HUES64 (cell line): Measurements from ENCODE around the gene FIGNL2.

Source experiments
- H3K27ac ChIP-seq: 2 replicates; pipeline ENCODE4 v1.7.0; 2013; ENCODE audit warnings: low read depth, low read length, inconsistent platforms
- H3K27me3 ChIP-seq: 2 replicates; pipeline ENCODE4 v1.6.1; 2013; ENCODE audit warnings: mild to moderate bottlenecking, low read length; ENCODE audit not compliant: insufficient read depth
- H3K36me3 ChIP-seq: 2 replicates; pipeline ENCODE4 v1.6.1; 2013; ENCODE audit warnings: mild to moderate bottlenecking, low read length; ENCODE audit not compliant: insufficient read depth
- H3K4me1 ChIP-seq: 2 replicates; pipeline ENCODE4 v1.6.1; 2013; ENCODE audit warnings: mild to moderate bottlenecking, low read length, moderate library complexity; ENCODE audit not compliant: insufficient read depth
- H3K4me3 ChIP-seq: 2 replicates; pipeline ENCODE4 v1.5.1; 2013; ENCODE audit warnings: mild to moderate bottlenecking, low read length, moderate library complexity
- H3K9ac ChIP-seq: 2 replicates; pipeline ENCODE4 v1.6.1; 2013; ENCODE audit warnings: mild to moderate bottlenecking, low read depth, low read length
- H3K9me3 ChIP-seq: 2 replicates; pipeline ENCODE4 v1.6.1; 2013; ENCODE audit warnings: low read depth, low read length; ENCODE audit not compliant: insufficient read depth
- WGBS: fragments of 150-250, 120-280 bp; methylation state at CpG from one replicate; pipeline ENCODE4 v1.1.7; 2013; ENCODE audit warnings: missing lambda C conversion rate; 5-methylcytosine and 5-hydroxymethylcytosine counted together

Gene FIGNL2

DNA sequence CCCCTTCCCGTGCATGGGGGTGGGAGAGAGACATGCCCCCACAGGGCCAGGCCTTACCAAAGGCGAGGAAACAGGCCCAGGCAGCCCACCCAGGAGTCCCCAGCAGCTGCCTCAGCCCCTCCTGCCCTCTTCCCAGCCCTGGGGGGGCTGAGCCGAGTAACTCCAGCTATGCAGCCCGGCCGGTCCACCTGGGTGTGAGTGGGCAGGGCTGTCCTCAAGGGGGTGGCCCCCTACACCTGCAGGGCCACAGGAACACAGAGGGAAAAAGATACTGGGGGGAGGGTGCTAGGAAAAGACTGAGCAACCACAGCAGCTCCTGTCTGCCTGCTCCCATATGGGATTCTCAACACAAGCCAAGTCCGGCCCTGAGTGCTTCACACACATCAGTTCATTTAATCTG lies 7.6 kb downstream of the FIGNL2 start:
- Histone ChIP-seq H3K4me3 (no peak overlapping the region), H3K27me3 (peaks cover under 1% of the 10 kb centered on the region; the same call in 1 of the 2 replicates), H3K27ac (no peak overlapping the region), H3K36me3 (peaks cover 4% of the 10 kb centered on the region; the same call in 1 of the 2 replicates), H3K9me3 (no peaks in the 10 kb centered on the region), H3K9ac (no peak overlapping the region), H3K4me1 (peaks cover 61% of the 10 kb centered on the region)
- 82% methylated on average over 6 of the region's 6 CpGs for WGBS

DNA sequence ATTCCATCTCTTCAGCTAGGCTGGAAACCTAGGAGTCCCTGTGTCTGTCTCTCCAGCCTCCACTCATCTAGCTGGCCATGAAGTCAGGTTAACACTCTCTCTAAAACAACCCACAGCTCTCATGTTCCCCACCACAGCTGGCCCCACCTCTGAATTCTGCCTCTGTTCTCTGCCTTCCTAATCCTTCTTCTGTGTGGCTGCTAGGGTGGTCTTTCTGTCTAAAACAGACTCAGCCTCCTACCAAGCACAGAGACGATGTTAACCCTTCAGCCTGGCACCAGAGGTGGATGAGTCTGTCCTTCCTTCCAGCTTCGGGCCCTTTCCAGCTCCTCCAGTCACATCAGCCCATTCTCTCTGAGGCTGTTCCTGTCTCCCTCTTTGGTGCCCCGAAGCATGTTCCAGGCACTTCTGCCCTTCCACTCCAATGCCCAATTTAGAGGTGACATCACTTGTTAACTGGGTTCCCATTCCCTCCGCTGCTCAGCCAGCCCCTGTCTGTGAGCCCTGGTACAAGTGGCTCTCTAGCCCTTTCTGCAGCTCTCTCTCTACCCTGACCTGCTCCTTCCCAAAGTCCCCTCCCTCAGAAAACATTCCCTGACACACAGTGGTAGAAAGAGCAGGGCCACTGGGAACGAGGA lies 9.1 kb downstream of the FIGNL2 start:
- H3K9ac ChIP-seq, result no peak overlapping the region
- no peak overlapping the region for H3K27ac ChIP-seq
- WGBS, result 80% methylated on average over 5 of the region's 5 CpGs
- H3K4me1 ChIP-seq, result peaks cover 58% of the 10 kb centered on the region
- H3K9me3 ChIP-seq, result no peaks in the 10 kb centered on the region
- no peaks in the 10 kb centered on the region for H3K36me3 ChIP-seq
- no peak overlapping the region for H3K4me3 ChIP-seq
- no peaks in the 10 kb centered on the region; the same call in 1 of the 2 replicates for H3K27me3 ChIP-seq

DNA sequence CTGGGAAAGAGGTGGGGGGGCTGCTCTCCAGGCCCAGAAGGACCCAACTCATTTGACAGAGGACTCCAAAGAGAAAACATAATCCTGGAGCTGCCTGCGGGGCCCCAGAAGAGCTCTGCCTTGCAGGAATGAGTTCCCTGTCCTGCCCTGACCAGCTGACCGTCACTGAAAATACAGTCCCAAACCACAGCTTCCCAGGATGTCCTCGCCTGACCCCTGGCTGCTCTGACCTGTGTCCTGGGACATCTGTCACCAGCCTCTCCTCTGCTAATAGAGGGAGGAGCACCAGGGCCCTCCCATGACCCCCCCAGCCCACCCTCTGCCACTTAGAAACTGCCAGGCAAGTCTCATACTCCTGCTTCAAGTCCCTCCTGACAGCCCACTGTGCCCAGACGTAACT lies 9.8 kb downstream of the FIGNL2 start:
- H3K9me3 ChIP-seq, result no peaks in the 10 kb centered on the region
- H3K36me3 ChIP-seq, result no peaks in the 10 kb centered on the region
- H3K27ac ChIP-seq, result no peak overlapping the region
- peaks cover 58% of the 10 kb centered on the region for H3K4me1 ChIP-seq
- no peaks in the 10 kb centered on the region; the same call in 1 of the 2 replicates for H3K27me3 ChIP-seq
- no peak overlapping the region for H3K9ac ChIP-seq
- H3K4me3 ChIP-seq, result no peak overlapping the region
- WGBS, result 83% methylated on average over 4 of the region's 4 CpGs

DNA sequence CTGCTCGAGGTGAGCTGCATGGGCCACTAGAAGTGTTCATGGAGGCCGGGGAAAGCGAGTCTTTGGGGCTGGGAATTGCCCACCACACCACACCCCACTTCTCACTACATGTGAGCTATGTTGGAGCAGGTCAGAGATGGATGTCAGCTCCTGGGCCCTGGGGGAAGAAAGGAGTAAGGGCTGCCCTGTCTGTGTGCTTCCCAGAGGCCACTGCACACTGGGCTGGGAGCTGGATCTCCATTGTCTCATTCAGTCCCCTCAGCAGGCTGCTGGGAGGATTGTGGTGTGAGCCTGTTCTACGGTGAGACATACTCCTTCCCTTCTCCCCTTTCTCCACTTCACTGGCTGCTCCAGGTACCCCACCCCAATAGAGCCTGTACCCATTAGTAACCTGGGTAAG lies 10.5 kb downstream of the FIGNL2 start:
- Histone ChIP-seq H3K9ac (no peak overlapping the region), H3K4me1 (peaks cover 58% of the 10 kb centered on the region)

GRCh38 chr12:51837286-51837685 lies 11.2 kb downstream of the FIGNL2 start:
- H3K36me3 ChIP-seq, result no peaks in the 10 kb centered on the region
- H3K9ac ChIP-seq, result 0 out of 2 replicates have a peak overlapping the region, but pooled peaks have one; percentile 22
- no peaks in the 10 kb centered on the region for H3K9me3 ChIP-seq
- WGBS, result 51% methylated on average over 7 of the region's 7 CpGs
- peak overlapping the region; percentile 24; the same call in 1 of the 2 replicates for H3K27ac ChIP-seq
- no peaks in the 10 kb centered on the region for H3K27me3 ChIP-seq
- peaks cover 63% of the 10 kb centered on the region for H3K4me1 ChIP-seq
- no peak overlapping the region for H3K4me3 ChIP-seq

More for the DNA sequence above, 10.5 kb downstream of the FIGNL2 start:
- 64% methylated on average over 2 of the region's 4 CpGs for WGBS
- no peaks in the 10 kb centered on the region for H3K9me3 ChIP-seq
- H3K4me3 ChIP-seq, result no peak overlapping the region
- H3K36me3 ChIP-seq, result no peaks in the 10 kb centered on the region
- peak overlapping the region; percentile 19; the same call in 1 of the 2 replicates for H3K27ac ChIP-seq
- no peaks in the 10 kb centered on the region for H3K27me3 ChIP-seq

DNA sequence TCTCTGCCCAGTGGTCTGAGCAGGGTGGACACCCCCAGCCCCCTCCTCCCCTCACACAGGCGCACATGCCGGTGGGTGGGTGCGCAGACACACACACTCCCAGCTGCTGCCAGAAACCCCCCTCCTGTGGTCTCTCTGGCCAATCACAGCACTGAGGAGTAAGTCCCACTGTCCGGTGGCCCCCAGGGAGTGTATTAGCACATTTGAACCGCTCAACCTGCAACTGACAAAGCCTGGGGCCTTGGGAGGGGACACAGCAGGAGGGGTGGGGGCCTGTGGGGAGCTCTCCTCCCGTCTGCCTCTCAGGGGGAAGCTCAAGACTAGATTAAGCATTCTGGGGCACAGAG lies 11.7 kb downstream of the FIGNL2 start:
- Histone ChIP-seq H3K4me3 (no peak overlapping the region), H3K36me3 (no peaks in the 10 kb centered on the region), H3K27me3 (no peaks in the 10 kb centered on the region), H3K27ac (0 out of 2 replicates have a peak overlapping the region, but pooled peaks have one; percentile 24), H3K9me3 (no peaks in the 10 kb centered on the region), H3K9ac (no peak overlapping the region), H3K4me1 (peaks cover 59% of the 10 kb centered on the region)
- 28% methylated on average over 6 of the region's 6 CpGs for WGBS

- no peak overlapping the region for H3K4me3 ChIP-seq
- H3K27ac ChIP-seq, result peak overlapping the region; percentile 29; the same call in 1 of the 2 replicates
- H3K27me3 ChIP-seq, result no peaks in the 10 kb centered on the region
- 34% methylated on average over 11 of the region's 13 CpGs for WGBS
- H3K9ac ChIP-seq, result no peak overlapping the region
- H3K9me3 ChIP-seq, result no peaks in the 10 kb centered on the region
- H3K4me1 ChIP-seq, result peaks cover 59% of the 10 kb centered on the region
- H3K36me3 ChIP-seq, result no peaks in the 10 kb centered on the region
These were observed 12.3 kb downstream of the FIGNL2 start for GRCh38 chr12:51836041-51836826.

- Histone ChIP-seq H3K9me3 (no peaks in the 10 kb centered on the region), H3K4me3 (no peak overlapping the region), H3K36me3 (no peaks in the 10 kb centered on the region), H3K27ac (no peak overlapping the region), H3K27me3 (no peaks in the 10 kb centered on the region), H3K4me1 (peaks cover 60% of the 10 kb centered on the region), H3K9ac (no peak overlapping the region)
- WGBS, result 86% methylated on average over 11 of the region's 11 CpGs
These were observed 14.1 kb downstream of the FIGNL2 start for GRCh38 chr12:51834411-51834810.

DNA sequence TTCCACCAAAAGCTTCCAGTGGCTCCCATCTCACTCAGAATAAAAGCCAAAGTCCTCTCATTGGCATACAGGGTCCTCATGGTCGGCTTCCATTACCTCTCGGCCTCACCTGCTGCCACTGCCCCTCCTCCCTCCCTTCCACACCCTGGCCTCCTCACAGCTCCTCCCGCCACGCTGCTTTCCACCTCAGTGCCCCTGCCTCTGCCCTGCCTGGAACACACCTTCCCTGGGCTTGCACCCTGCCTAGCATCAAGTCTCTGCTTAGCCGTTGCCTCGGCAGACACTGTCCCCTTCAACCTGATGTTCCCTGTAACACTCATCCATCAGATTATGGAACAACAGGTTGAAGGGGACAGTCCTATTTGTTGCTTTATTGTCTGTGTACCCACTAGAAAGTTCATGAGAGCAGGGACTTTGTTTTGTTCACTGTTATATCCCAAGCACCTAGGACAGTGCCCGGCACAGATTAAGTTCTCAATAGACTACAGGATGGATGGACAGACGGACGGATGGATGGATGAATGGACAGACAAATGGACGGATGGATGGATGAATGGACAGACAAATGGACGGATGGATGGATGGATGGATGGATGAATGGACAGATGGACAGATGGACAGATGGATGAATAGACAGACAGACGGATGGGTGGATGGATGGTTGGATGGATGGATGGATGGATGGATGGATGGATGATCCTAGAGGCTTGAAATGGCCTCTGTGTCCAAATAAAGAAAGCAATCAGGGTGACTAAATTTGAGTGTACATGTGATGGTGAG lies 14.9 kb downstream of the FIGNL2 start:
- WGBS, result 69% methylated on average over 12 of the region's 12 CpGs
- no peak overlapping the region for H3K4me3 ChIP-seq
- H3K36me3 ChIP-seq, result no peaks in the 10 kb centered on the region
- no peak overlapping the region for H3K27ac ChIP-seq
- H3K9ac ChIP-seq, result no peak overlapping the region
- peaks cover 62% of the 10 kb centered on the region for H3K4me1 ChIP-seq
- no peaks in the 10 kb centered on the region for H3K9me3 ChIP-seq
- H3K27me3 ChIP-seq, result no peaks in the 10 kb centered on the region

DNA sequence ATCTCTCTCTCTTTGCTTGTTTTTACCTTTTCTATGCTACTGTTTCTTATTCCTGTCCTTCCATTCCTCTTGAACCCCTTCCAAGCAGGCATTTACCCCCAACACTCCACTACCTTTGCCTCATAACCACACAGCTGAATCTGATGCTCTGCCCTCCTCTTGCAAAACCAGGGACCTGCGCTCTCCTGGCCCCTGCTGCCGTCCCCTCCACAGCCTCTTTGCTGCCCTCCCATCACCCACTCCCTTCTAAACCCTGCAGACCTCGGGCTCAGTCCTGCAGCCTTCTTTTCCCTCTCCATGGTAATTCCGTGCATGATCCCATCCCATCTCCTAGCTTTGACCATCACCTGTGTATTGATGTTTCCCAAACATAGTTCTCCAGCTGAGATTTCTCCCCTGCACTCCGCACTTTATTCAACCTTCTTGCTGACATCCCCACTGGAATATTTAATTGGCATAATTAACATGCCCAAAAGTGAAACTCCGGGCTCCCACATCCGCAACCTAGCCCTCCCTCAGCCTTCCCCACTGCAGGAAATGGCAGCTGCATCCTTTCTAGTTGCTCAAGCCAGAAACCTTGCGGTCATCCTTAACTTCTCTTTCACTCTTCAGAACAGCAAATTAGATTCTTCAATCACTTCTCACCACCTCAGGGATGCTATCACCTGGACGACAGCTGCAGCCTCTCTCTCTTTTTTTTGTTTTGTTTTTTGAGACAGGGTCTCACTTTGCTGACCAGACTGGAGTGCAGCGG lies 16.0 kb downstream of the FIGNL2 start:
- no peak overlapping the region for H3K4me3 ChIP-seq
- no peaks in the 10 kb centered on the region for H3K9me3 ChIP-seq
- no peak overlapping the region for H3K27ac ChIP-seq
- no peak overlapping the region for H3K9ac ChIP-seq
- peaks cover 62% of the 10 kb centered on the region for H3K4me1 ChIP-seq
- no peaks in the 10 kb centered on the region for H3K27me3 ChIP-seq
- H3K36me3 ChIP-seq, result no peaks in the 10 kb centered on the region
- WGBS, result 62% methylated on average over 10 of the region's 10 CpGs
